HCT116 (cell line): Measurements from ENCODE around the gene CLIC5. TPM values are rescaled to one million over a fixed set of nuclear protein-coding genes. Genes with fewer than 3 reads are reported as not detected.

Source experiments
- ATAC-seq: fragments of 200-7000 bp; cut with Tn5 transposase; 2 replicates; pipeline ENCODE4 v1.9.1; 2020; ENCODE audit warnings: mild to moderate bottlenecking, moderate library complexity
- BruUV-seq: library from RNA; stranded (reverse); fragments of 400-500 nt; replicated peaks from 2 replicates; lab custom pipeline; 2021; lab: Mats Ljungman, UMichigan
- CTCF ChIA-PET: fragments of 300-600 bp; sonication (Branson Sonifier 250); formaldehyde crosslinking; loops from one replicate; lab custom pipeline; 2021; ENCODE audit warnings: antibody characterized with exemption; lab: Charles Lee
- POLR2A ChIA-PET: fragments of 300-600, 350-600 bp; sonication (Branson Sonifier 250); formaldehyde crosslinking; loops from one replicate; lab custom pipeline; 2021; ENCODE audit warnings: antibody characterized with exemption; lab: Charles Lee
- RAD21 ChIA-PET, 2 experiments: fragments of 300-600 bp; sonication (Branson Sonifier 250); formaldehyde crosslinking; loops; one replicate each; lab custom pipeline; 2023; ENCODE audit warnings: low total read pairs in 2 of 2; ENCODE audit not compliant: uncharacterized antibody in 2 of 2, unreplicated experiment in 2 of 2, low non-redundant PET in 1 of 2; lab: Charles Lee
- DNase-seq: peaks from one replicate; pipeline ENCODE4 v3.0.0-alpha.2; 2010; ENCODE audit warnings: low read depth, low spot score
- H2AFZ ChIP-seq: fragments of 200-600 bp; shearing (Covaris generic), sonication (generic); 2 replicates; pipeline ENCODE4 v1.6.1; 2017; ENCODE audit warnings: low read depth, mixed run types, mixed read lengths, antibody characterized with exemption, low read length; ENCODE audit not compliant: poor library complexity, severe bottlenecking
- H3K27ac ChIP-seq: 2 replicates; pipeline ENCODE4 v1.5.1; 2012; ENCODE audit warnings: low read depth, low read length
- H3K27me3 ChIP-seq: fragments of 200-600 bp; sonication (generic); 2 replicates; pipeline ENCODE4 v1.6.1; 2016; ENCODE audit warnings: mixed run types, low read length, mixed read lengths; ENCODE audit not compliant: insufficient read depth
- H3K36me3 ChIP-seq, 2 experiments: fragments of 200-500 bp in 1 of 2; fragments of 200-600 bp in 1 of 2; sonication (Bioruptor generic) in 1 of 2; sonication (generic) in 1 of 2; 2 replicates each; pipeline versions ENCODE4 v1.5.1 to v1.6.1; 2014 to 2016; ENCODE audit warnings: low read length in 2 of 2, inconsistent platforms in 1 of 2, mixed read lengths in 1 of 2, mixed run types in 1 of 2; ENCODE audit not compliant: insufficient read depth in 2 of 2, control insufficient read depth in 1 of 2
- H3K4me1 ChIP-seq, 2 experiments: fragments of 200-600 bp in 1 of 2; sonication (generic) in 1 of 2; 2 replicates each; pipeline versions ENCODE4 v1.5.1 to v1.6.1; 2012 to 2017; ENCODE audit warnings: low read length in 2 of 2, inconsistent platforms in 1 of 2, mild to moderate bottlenecking in 1 of 2, mixed read lengths in 1 of 2, mixed run types in 1 of 2, moderate library complexity in 1 of 2; ENCODE audit not compliant: insufficient read depth in 2 of 2, control insufficient read depth in 1 of 2
- H3K4me2 ChIP-seq: fragments of 200-600 bp; sonication (generic); 2 replicates; pipeline ENCODE4 v1.6.1; 2017; ENCODE audit warnings: mixed run types, low read length, mixed read lengths
- H3K4me3 ChIP-seq, 2 experiments: fragments of 200-600 bp in 1 of 2; sonication (generic) in 1 of 2; replicated peaks in 1 of 2; 2 replicates each; pipeline ENCODE4 v1.5.1; 2011 to 2016; ENCODE audit warnings: low read length in 2 of 2, control low read depth in 1 of 2, low read depth in 1 of 2, mild to moderate bottlenecking in 1 of 2, mixed read lengths in 1 of 2, mixed run types in 1 of 2
- H3K79me2 ChIP-seq: fragments of 200-600 bp; sonication (generic); 2 replicates; pipeline ENCODE4 v1.6.1; 2017; ENCODE audit warnings: mild to moderate bottlenecking, mixed run types, low read length, moderate library complexity, mixed read lengths; ENCODE audit not compliant: insufficient read depth
- H3K9ac ChIP-seq: fragments of 200-600 bp; sonication (generic); 2 replicates; pipeline ENCODE4 v1.6.1; 2016; ENCODE audit warnings: low read length, mixed read lengths
- H3K9me2 ChIP-seq: fragments of 200-600 bp; sonication (generic), shearing (Covaris generic); 2 replicates; pipeline ENCODE4 v1.6.1; 2017; ENCODE audit warnings: mixed run types, mild to moderate bottlenecking, moderate library complexity; ENCODE audit not compliant: insufficient read depth
- H3K9me3 ChIP-seq, 2 experiments: fragments of 200-500 bp in 1 of 2; fragments of 200-600 bp in 1 of 2; sonication (Bioruptor generic) in 1 of 2; sonication (generic) in 1 of 2; 2 replicates each; pipeline ENCODE4 v1.6.1; 2014 to 2017; ENCODE audit warnings: low read length in 2 of 2, mixed read lengths in 2 of 2, inconsistent platforms in 1 of 2, low read depth in 1 of 2, mild to moderate bottlenecking in 1 of 2, mixed run types in 1 of 2, moderate library complexity in 1 of 2; ENCODE audit not compliant: control insufficient read depth in 1 of 2, insufficient read depth in 1 of 2
- H4K20me1 ChIP-seq: fragments of 200-600 bp; sonication (generic), shearing (Covaris generic); 2 replicates; pipeline ENCODE4 v1.6.1; 2017; ENCODE audit warnings: mixed run types, mild to moderate bottlenecking, moderate library complexity; ENCODE audit not compliant: insufficient read depth
- JUND ChIP-seq: IDR thresholded peaks from 2 replicates; pipeline ENCODE4 v1.6.1; 2012
- ZBTB33 ChIP-seq: IDR thresholded peaks from 2 replicates; pipeline ENCODE4 v1.6.1; 2011; ENCODE audit warnings: mild to moderate bottlenecking, low read length, moderate library complexity; ENCODE audit not compliant: insufficient replicate concordance; ENCODE audit errors: extremely low read depth
- ZNF274 ChIP-seq: fragments of 200-500 bp; sonication (Bioruptor generic); IDR thresholded peaks from 2 replicates; pipeline ENCODE4 v1.6.1; 2014; ENCODE audit warnings: mild to moderate bottlenecking, low read depth, low read length, inconsistent platforms
- intact Hi-C: fragments of 100-400 bp; cut with micrococcal nuclease; formaldehyde crosslinking; loops from 2 replicates; pipeline ENCODE4 v1.10.0; 2022
- total RNA-seq: library from RNA; stranded (reverse); gene quantifications from one replicate; pipeline ENCODE4 v1.2.1, GENCODE V29; 2021; ENCODE audit not compliant: unreplicated experiment

The CLIC5 gene
- total RNA-seq, 1 experiment from 2014 or later: 0.20 TPM

GRCh38 chr6:45872827-45873365 lies 142.8 kb downstream of the CLIC5 start:
- H2AFZ ChIP-seq: no peak overlapping the region
- H3K9me2 ChIP-seq: no peaks in the 10 kb centered on the region
- no peak for DNase-seq
- H3K9me3 ChIP-seq: no peaks in the 10 kb centered on the region
- H3K27me3 ChIP-seq: peaks cover 8% of the 10 kb centered on the region; the same call in 1 of the 2 replicates
- H3K4me2 ChIP-seq: no peak overlapping the region
- no peaks in the 10 kb centered on the region for H3K4me1 ChIP-seq
- ChIA-PET POLR2A (no interaction called here), RAD21 (no interaction called here), CTCF (no interaction called here)
- no peaks in the 10 kb centered on the region for H3K36me3 ChIP-seq
- BruUV-seq: no TSS peak
- H4K20me1 ChIP-seq: no peaks in the 10 kb centered on the region
- no peak overlapping the region for H3K27ac ChIP-seq
- H3K4me3 ChIP-seq: no peak overlapping the region
- H3K9ac ChIP-seq: no peak overlapping the region
- ATAC-seq: no peak
- intact Hi-C loops: no loop called here
- no peaks in the 10 kb centered on the region for H3K79me2 ChIP-seq
- TF ChIP-seq ZBTB33: no peak
- no peak for TF ChIP-seq JUND

GRCh38 chr6:45870531-45870930 lies 145.1 kb downstream of the CLIC5 start:
- DNase-seq (no peak), ATAC-seq (no peak)
- Histone ChIP-seq H3K9me3 (no peaks in the 10 kb centered on the region), H3K9me2 (no peaks in the 10 kb centered on the region), H2AFZ (no peak overlapping the region), H4K20me1 (no peaks in the 10 kb centered on the region), H3K4me3 (no peak overlapping the region), H3K27ac (no peak overlapping the region), H3K79me2 (no peaks in the 10 kb centered on the region), H3K4me1 (no peaks in the 10 kb centered on the region), H3K9ac (no peak overlapping the region), H3K36me3 (no peaks in the 10 kb centered on the region), H3K4me2 (no peak overlapping the region), H3K27me3 (peaks cover 8% of the 10 kb centered on the region; the same call in 1 of the 2 replicates)
- TF ChIP-seq ZBTB33: no peak
- TF ChIP-seq ZNF274: no peak
- ChIA-PET RAD21 (no interaction called here), CTCF (no interaction called here), POLR2A (no interaction called here)
- intact Hi-C loops: no loop called here
- BruUV-seq: no TSS peak
